VCaP (cell line): ENCODE measurements around the gene CIT.

ENCODE experiments used
- H3K27ac ChIP-seq: fragments of 450-650 bp; 2 replicates; pipeline ENCODE4 v1.5.1; 2017
- CTCF ChIP-seq: fragments of 450-650 bp; conservative IDR thresholded peaks from 2 replicates; pipeline ENCODE4 v1.5.1; 2017; ENCODE audit warnings: mild to moderate bottlenecking, moderate library complexity

Gene CIT

GRCh38 chr12:119725523-119725922 lies 151.6 kb downstream of the CIT start:
- H3K27ac ChIP-seq, result no peak overlapping the region
- TF ChIP-seq CTCF, result no peak

- no peak for TF ChIP-seq CTCF
Observed at GRCh38 chr12:119721306-119721705, 155.8 kb downstream of the CIT start.

GRCh38 chr12:119720349-119720748 lies 156.8 kb downstream of the CIT start:
- no peak overlapping the region for H3K27ac ChIP-seq
- no peak for TF ChIP-seq CTCF

More at GRCh38 chr12:119721306-119721705, 155.8 kb downstream of the CIT start:
- no peak overlapping the region for H3K27ac ChIP-seq

- no peak for TF ChIP-seq CTCF
- no peak overlapping the region for H3K27ac ChIP-seq
Observed at GRCh38 chr12:119718141-119718540, 159.0 kb downstream of the CIT start.

- TF ChIP-seq CTCF, result no peak
- H3K27ac ChIP-seq, result peak overlapping the region; percentile 51; the same call in 1 of the 2 replicates
Observed at GRCh38 chr12:119715268-119715620, 161.9 kb downstream of the CIT start.

GRCh38 chr12:119714614-119715267 lies 162.4 kb downstream of the CIT start:
- no peak for TF ChIP-seq CTCF
- H3K27ac ChIP-seq, result no peak overlapping the region

GRCh38 chr12:119713551-119714031 lies 163.5 kb downstream of the CIT start:
- TF ChIP-seq CTCF, result no peak
- no peak overlapping the region for H3K27ac ChIP-seq
